GM12874 (cell line): ENCODE results near the gene CDCP1.

ENCODE experiments used
- TF ChIP-seq, protein P1 (sequence below): IDR thresholded peaks from 2 replicates; pipeline ENCODE4 v1.5.1; 2011; ENCODE audit warnings: low read depth, mild to moderate bottlenecking, control low read depth, low read length, moderate library complexity; ENCODE audit not compliant: insufficient read depth

Gene CDCP1

DNA sequence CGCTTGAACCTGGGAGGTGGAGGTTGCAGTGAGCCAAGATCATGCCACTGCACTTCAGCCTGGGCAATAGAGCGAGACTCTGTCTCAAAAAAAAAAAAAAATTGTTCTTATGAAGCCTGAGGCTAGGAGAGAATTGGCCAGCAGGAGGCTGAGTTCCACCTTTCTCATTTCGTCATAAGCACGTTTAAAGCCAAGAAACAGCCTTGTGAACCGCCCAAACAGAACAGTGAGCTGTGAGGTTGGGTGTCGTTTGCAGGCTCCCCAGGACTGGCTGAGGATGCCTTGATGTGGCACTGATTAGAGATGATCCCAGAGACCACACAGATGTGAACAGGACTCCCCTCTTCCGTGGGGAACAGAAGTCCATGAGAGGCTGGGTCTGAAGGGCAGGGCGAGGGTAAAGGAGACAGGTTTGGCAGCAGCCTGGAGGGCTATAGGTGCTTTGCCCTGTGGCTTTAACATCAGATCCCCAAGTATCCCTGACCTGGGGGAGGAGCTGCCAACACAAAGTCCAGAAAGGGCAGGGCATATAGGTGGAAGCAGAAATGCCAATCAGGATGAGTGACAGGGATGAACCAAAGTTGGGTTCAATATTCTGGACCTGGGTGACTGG lies 67.2 kb downstream of the CDCP1 start:
- TF ChIP-seq, protein P1, sequence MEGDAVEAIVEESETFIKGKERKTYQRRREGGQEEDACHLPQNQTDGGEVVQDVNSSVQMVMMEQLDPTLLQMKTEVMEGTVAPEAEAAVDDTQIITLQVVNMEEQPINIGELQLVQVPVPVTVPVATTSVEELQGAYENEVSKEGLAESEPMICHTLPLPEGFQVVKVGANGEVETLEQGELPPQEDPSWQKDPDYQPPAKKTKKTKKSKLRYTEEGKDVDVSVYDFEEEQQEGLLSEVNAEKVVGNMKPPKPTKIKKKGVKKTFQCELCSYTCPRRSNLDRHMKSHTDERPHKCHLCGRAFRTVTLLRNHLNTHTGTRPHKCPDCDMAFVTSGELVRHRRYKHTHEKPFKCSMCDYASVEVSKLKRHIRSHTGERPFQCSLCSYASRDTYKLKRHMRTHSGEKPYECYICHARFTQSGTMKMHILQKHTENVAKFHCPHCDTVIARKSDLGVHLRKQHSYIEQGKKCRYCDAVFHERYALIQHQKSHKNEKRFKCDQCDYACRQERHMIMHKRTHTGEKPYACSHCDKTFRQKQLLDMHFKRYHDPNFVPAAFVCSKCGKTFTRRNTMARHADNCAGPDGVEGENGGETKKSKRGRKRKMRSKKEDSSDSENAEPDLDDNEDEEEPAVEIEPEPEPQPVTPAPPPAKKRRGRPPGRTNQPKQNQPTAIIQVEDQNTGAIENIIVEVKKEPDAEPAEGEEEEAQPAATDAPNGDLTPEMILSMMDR = no peak

DNA sequence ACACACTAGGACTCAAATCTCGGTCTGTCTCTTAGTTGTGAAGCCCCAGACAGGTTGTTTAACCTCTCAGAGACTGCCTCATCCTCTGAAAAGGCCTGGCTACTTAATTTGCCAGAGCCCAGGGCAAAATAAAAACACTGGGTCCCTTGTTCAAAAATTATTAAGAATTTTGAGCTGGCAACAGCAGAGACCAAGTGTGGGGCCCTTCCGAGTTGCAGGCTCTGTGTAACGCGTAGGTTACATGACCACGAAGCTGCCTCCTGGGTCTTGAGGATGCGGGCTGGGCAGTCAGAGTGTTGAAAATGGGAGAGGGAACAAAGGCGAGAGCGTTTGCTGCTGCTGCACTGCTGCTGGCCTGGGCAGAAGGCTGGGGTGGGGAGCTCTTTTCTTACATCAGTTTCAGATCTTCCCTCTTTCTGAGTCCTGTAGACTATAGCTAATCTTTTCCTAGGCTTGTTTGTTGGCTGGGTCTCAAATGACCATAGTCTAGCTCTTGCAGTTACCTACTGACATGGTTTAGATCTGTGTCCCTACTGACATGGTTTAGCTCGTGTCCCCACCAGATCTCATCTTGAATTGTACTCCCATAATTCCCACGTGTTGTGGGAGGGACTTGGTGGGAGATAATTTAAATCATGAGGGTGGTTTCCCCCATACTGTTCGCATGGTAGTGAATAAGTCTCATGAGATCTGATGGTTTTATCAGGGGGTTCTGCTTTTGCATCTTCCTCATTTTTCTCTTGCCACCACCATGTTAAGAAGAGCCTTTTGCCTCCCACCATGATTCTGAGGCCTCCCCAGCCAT lies 70.2 kb downstream of the CDCP1 start:
- TF ChIP-seq, protein P1 = no peak

DNA sequence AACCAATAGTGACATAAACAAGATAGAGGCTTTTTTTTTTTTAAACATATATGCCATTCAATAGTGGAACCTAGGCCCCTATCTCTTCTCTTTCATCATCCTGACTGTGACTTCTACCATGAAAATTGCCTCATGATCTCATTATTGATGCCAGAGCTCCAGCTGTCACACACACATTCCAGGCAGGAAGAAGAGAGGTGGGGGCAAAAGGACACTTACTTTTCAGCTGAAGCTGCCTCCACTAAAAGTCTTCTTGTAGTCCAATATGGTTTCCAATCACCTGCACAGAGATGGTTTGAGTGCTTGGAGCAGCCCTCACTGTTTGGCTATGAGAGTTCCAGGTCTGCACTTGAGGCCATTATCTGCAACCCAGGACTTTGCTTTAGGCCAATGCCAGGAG lies 75.1 kb downstream of the CDCP1 start:
- TF ChIP-seq, protein P1 = no peak

DNA sequence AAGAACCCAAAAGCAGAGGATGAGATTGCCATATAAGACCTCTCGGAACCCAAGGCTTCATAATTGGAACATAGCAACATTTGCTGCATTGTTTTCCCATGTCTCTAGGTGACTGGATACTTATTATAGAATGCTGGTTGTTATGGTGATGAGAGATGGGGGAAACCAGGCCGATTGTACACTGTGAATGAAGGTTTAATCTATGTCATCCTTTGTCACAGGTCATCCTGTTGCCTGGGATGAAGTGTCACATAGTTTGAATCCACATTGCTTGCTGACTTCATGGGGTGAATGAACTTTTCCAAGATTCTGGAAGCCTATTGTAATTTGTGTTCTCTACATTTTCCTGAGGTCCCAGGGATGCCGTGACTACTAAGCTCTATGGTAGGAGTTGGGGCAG lies 78.2 kb downstream of the CDCP1 start:
- TF ChIP-seq, protein P1 = no peak

DNA sequence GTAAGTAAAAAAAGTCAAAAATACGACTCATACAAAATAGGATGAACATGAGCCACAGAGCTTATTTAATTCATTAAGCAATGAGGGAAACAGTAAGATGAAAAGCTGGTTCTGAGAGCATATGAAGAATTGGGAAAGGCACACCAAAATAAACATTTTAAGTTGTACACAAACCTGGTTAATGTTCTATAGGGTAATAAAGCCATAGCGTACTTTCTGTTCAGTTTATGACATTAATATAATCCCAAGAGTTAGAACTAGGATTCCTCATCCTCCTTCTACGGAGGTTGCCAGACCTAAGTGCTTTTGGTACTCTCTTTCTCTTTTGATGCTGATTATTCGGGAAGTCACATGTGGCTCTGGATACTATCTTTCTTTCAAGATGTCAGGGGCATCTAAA lies 78.7 kb downstream of the CDCP1 start:
- TF ChIP-seq, protein P1 = no peak

DNA sequence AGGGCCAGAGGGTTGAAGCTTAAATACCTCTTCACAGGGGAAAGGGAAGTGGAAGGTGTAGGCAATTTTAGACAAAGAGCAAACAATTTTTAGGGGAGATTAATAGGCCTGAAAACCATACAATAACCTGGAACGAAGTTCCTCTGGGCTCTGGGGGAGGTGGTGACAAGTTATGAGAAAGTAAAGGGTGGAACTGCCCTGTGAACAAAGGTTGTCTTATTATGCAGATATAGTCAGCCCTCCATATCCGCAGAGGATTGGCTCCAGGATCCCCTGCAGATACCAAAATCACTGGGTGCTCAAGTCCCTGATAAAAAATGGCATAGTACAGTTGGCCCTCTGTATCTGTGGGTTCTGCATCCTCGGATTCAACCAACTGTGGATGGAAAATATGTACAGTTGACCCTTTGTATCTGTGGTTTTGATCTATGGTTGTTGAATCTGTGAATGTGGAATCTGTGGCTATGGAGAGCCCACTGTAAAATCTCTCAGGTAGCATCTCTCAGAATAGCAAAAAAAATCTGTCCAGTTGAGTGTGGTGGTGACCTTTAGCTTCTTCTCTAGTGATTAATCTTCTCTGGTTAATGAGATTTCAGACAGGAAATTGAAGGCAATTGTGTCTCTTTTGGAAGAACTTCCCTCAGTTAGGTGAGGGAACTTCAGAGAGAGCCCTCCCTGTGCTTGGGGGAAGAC lies 79.9 kb downstream of the CDCP1 start:
- TF ChIP-seq, protein P1 = no peak

DNA sequence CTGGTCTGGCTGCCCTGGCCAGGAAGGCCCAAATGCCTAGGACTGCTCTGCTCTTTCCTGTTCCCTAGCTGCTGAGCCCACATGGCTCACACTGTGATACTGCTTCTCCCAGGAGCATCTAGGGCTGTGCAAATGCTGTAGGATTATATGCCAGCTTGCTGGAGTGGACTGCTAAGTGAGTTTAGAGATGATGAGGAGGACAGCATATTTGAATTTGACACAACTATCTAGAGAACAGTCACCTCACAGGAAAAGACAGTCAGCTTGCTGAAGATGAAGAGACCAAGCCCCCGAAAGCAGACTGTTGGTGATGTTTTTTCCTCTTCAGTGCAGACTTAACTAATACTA lies 80.8 kb downstream of the CDCP1 start:
- TF ChIP-seq, protein P1 = no peak
